CD1c-positive myeloid dendritic cell (primary cell): ENCODE data around the gene SUMF2.
"Not testable (repeated sequence)": the region's sequence is repeated elsewhere in the genome, so short reads cannot be mapped to it uniquely, and the experiment has no call there.

Experiments used
- DNase-seq: peaks from one replicate; pipeline ENCODE4 v3.0.0-alpha.2; 2016; ENCODE audit errors: extremely low spot score

SUMF2 gene

DNA sequence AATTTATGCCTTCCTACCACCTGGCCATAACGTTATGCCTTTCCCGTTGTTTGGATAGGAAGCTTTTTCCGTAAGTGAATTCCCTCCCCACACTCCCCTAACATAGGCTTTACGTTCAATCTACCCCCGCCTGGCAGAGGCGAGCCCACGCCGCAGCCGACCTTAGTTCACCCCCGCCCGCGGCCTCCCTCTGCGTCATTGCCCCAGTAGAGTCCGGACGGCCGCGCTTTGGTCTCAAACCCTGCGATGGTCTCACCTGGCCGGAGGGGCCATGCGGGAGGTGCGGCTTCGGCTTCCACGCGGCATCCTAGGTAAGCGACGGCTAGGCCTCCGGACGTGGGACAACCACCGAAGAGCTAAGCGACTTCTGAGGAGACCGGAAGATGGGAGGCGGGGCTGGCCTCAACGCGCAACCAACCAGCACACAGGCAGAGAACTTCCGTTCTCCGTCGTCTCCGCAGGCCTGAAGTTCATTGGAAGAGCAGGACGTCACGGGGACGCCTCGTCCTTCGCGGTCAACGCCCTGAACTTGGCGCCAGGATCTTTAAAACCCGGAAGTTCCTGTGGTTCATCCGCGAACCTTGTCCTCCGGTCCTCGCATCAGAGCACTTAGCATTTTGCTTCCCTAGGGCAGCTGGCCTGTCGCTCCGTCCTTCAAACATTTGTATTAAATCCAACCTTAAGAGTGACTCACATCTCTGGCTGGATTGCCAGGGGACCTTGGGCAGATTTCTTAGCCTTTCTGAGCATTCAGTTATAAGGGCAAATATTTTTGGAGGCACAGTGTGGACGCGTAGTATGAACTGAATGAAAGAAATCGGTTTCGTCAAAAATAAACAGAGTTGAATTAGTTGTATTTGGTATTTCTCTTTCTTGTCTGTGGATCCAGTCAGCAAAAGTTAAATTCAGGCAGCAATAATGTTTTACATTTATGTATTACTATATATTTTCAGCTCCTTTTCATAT, 42.3 kb downstream of the SUMF2 start, which contains the start of gene CHCHD2:
Gene CHCHD2 (minus strand): TSS at position 369 of the 966 bp plus-strand sequence. CDS start 63 bp downstream, at position 306.
- peak; percentile 98 for DNase-seq

DNA sequence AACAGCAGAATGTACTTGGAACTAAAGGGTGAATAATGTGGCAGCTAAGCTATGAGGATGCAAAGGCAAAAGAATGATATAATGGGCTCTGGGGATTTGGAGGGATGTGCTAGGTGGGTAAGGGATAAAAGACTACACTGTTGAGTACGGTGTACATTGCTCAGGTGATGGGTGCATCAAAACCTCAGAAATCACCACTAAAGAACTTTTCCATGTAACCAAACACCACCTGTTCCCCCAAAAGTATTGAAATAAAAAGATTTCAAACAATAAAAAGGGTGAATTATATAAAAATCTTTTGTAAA, 43.8 kb downstream of the SUMF2 start:
- DNase-seq, result no peak

DNA sequence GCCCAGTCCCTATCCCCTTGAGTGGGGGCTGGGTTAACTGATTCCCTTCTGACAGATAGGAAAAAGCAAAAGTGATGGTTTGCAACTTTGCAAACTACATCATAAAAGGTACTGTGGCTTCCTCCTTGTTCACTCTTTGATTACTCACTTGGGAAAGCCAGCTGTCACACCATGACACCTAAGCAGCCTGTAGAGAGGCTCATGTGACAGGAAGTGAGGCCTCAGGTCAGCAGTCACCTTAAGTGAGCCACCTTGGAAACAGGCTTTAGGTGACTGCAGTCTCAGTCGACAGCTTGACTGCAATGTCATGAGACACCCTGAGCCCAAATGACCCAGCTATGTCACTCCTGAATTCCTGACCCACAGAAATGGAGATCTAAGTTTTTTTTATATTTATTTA, 46.5 kb downstream of the SUMF2 start:
- DNase-seq, result no peak

DNA sequence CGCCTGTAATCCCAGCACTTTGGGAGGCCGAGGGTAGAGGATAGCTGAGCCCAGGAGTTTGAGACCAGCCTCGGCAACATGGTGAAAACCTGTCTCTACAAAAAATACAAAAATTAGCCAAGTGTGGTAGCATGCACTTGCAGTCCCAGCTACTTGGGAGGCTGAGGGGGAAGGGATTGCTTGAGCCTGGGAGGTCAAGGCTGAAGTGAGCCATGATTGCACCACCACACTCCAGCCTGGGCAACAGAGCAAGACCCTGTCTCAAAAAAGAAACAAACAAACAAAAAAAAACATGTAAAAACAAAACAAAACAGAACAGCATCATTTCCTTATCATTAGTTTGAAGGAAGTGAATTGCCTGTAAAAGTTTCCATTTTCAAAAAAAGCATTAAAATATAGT, 48.2 kb downstream of the SUMF2 start:
- DNase-seq, result not testable (repeated sequence)

DNA sequence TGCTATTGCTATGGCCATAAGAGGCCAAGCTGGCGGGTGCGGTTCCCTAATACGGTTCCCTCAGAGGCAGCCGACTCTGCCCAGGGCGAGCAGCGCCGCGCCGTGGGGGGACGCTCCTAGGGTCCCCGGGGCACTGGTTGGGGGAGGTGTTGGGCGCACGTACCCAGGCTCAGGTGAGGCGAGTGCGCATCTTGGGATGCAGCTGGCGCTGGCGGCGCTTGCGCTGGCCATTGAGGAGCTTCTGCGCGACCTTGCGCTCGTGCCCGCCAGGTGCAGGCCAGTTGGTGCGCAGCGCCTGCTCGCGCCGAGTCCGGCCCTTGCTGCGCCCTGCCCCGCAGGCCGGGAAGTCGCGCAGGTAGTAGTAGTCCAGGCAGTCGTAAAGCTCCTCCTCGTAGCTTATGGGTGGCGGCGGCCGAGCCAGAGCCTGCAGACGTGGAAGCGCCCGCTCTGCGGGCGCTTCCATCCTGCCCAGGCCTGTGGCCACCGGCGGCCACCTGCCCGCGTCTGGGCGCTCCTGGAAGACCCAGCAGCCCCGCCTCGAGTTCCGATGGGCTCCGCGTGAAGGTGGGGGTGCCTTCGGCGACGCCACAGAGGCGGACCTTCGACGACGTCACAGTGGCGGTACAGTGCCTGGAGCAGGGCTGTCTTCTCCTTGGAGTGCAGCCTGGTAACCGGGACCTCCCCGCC, 51.9 kb downstream of the SUMF2 start, which contains the start of gene NUPR2:
Gene NUPR2 (minus strand): TSS at position 566 of the 687 bp plus-strand sequence. CDS start 103 bp downstream, at position 463.
- no peak for DNase-seq

DNA sequence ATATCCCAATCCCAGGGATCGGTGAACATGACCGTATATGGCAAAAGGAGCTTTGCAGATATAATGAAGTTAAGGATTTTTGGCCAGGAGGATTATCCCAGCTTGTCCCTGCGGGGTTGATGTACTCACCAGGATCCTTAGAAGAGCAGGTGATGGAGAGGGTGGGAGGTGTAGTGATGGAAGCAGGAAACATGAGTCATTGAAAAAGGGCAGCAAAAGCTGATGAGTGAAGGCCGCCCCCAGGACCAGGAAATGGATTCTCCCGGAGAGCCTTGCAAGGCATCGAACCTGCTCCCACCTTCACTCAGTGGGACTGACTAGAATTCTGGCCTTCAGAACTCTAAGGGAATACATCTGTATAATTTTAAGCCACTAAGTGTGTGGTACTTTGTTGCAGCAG, 57.4 kb downstream of the SUMF2 start:
- DNase-seq, result no peak

DNA sequence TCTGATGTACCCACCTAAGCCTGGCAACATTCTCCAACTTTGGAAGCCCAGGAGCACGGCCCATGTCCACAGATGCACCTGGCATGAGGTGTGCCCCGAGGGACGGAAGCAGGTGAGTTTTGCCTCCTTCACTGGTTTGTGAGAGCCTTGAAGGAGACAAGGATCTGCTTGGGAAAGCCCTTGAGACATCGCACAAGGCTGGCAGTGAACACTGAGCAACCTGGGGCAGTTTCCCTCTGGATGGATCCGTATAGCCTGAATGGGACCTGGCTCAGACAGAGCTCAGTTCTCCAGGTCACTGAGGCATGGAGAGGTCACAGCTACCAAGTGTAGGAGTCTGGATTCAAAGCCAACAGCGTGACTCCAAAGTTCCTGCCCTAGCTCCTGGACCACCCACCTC, 60.9 kb downstream of the SUMF2 start:
- no peak for DNase-seq

DNA sequence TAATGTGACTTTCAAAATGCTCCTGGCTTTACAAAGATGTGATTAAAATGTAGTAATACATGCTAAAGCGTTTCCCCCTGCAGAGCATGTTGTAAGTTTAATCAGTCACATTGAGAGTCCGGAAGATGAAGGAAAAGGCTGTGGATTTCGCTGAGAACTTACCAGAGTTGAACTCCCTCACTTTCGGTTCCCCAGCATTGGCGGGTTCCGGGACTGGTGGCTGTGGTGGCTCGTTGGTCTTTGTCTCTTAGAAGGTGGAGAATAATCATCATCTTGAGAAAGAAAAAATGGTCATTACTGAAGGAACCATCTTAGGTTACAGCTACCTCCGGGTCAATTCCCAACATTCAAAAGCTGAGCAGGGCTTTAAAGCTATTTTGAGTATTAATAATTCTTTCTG, 61.7 kb downstream of the SUMF2 start:
- DNase-seq, result no peak

DNA sequence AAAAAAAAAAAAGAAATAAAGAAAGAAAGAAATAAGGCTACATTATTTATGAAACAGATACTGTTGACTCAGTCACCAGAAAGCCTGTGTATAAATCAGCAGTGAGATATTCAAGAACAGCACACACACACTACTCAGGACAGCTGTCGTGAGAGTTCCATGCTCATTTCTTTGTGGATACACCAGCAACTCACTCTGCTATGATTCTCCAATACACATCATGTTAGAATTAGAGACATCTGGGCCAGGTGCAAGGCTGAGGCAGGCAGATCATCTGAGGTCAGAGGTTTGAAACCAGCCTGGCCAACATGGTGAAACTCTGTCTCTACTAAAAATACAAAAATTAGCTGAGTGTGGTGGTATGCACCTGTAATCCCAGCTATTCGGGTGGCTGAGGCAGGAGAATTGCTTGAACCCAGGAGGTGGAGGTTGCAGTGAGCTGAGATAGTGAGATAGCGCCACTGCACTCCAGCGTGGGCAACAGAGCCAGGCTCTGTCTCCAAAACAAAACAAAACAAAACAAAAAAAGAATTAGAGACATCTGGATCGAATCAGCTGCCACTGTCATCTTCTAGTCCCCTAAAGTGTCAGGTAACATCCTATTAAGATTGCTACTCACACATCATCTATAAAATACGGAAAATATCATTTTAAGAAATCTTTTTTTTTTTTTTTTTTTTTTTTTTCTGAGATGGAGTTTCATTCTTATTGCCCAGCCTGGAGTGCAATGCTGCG, 63.3 kb downstream of the SUMF2 start:
- no peak for DNase-seq
